IMR-90 (cell line): Measurements from ENCODE around the gene FAM47E. TPM values are rescaled to one million over a fixed set of nuclear protein-coding genes. Genes with fewer than 3 reads are reported as not detected.

ENCODE experiments used
- ATAC-seq: fragments of 200-7000 bp; cut with Tn5 transposase; 2 replicates; pipeline ENCODE4 v1.9.1; 2020; ENCODE audit warnings: low read depth, mild to moderate bottlenecking, moderate library complexity
- BruUV-seq: library from RNA; stranded (reverse); fragments of 400-500 nt; replicated peaks from 2 replicates; lab custom pipeline; 2021; lab: Mats Ljungman, UMichigan
- CTCF ChIA-PET: fragments of 300-600 bp; formaldehyde crosslinking; extraction: SDS; loops from one replicate; lab custom pipeline; 2021; ENCODE audit warnings: antibody characterized with exemption; lab: Yijun Ruan, JAX
- POLR2A ChIA-PET: fragments of 300-600 bp; sonication (Branson Sonifier 250); formaldehyde crosslinking; loops from one replicate; lab custom pipeline; 2022; ENCODE audit warnings: antibody characterized with exemption; ENCODE audit not compliant: unreplicated experiment; lab: Charles Lee
- DNase-seq: peaks from one replicate; pipeline ENCODE4 v3.0.0; 2013
- H2AFZ ChIP-seq: replicated peaks from 2 replicates; pipeline ENCODE3; 2013; ENCODE audit warnings: low read length, mild to moderate bottlenecking; ENCODE audit not compliant: poor library complexity
- H2AK5ac ChIP-seq: 2 replicates; pipeline ENCODE4 v1.6.1; 2013; ENCODE audit warnings: low read depth, low read length, inconsistent platforms
- H2AK9ac ChIP-seq: replicated peaks from 2 replicates; pipeline ENCODE3; 2013; ENCODE audit warnings: mild to moderate bottlenecking, low read depth, low read length, moderate library complexity; ENCODE audit not compliant: poor library complexity
- H2BK120ac ChIP-seq: 2 replicates; pipeline ENCODE4 v1.6.1; 2013; ENCODE audit warnings: low read depth, low read length, inconsistent platforms
- H2BK15ac ChIP-seq: 3 replicates; pipeline ENCODE4 v1.6.1; 2013; ENCODE audit warnings: low read depth, low read length, inconsistent platforms
- H2BK20ac ChIP-seq: 2 replicates; pipeline ENCODE4 v1.6.1; 2013; ENCODE audit warnings: low read depth, mild to moderate bottlenecking, inconsistent platforms, low read length, moderate library complexity
- H2BK5ac ChIP-seq: 2 replicates; pipeline ENCODE4 v1.6.1; 2013; ENCODE audit warnings: mild to moderate bottlenecking, low read depth, low read length, inconsistent platforms; ENCODE audit not compliant: poor library complexity, severe bottlenecking
- H3K14ac ChIP-seq: replicated peaks from 2 replicates; pipeline ENCODE4 v1.6.1; 2013; ENCODE audit warnings: low read depth, low read length, inconsistent platforms
- H3K18ac ChIP-seq: 2 replicates; pipeline ENCODE4 v1.6.1; 2013; ENCODE audit warnings: low read depth, low read length, control low read depth
- H3K23ac ChIP-seq: 2 replicates; pipeline ENCODE4 v1.6.1; 2013; ENCODE audit warnings: low read depth, low read length, inconsistent platforms
- H3K27ac ChIP-seq: 2 replicates; pipeline ENCODE4 v1.5.1; 2013; ENCODE audit warnings: mild to moderate bottlenecking, control low read depth, low read length; ENCODE audit not compliant: insufficient read depth
- H3K27me3 ChIP-seq: 2 replicates; pipeline ENCODE4 v1.6.1; 2013; ENCODE audit warnings: low read length; ENCODE audit not compliant: control insufficient read depth, insufficient read depth
- H3K36me3 ChIP-seq: 2 replicates; pipeline ENCODE4 v1.6.1; 2013; ENCODE audit warnings: low read length, mixed read lengths; ENCODE audit not compliant: control insufficient read depth, insufficient read depth
- H3K4ac ChIP-seq: 2 replicates; pipeline ENCODE4 v1.6.1; 2013; ENCODE audit warnings: low read depth, low read length, inconsistent platforms
- H3K4me1 ChIP-seq: 2 replicates; pipeline ENCODE4 v1.6.1; 2013; ENCODE audit warnings: low read length, mixed read lengths; ENCODE audit not compliant: control insufficient read depth, insufficient read depth
- H3K4me2 ChIP-seq: 2 replicates; pipeline ENCODE4 v1.6.1; 2013; ENCODE audit warnings: low read depth, mild to moderate bottlenecking, control low read depth, low read length, moderate library complexity
- H3K4me3 ChIP-seq: 2 replicates; pipeline ENCODE4 v1.5.1; 2013; ENCODE audit warnings: low read depth, mild to moderate bottlenecking, control low read depth, low read length, moderate library complexity; ENCODE audit not compliant: insufficient read depth
- H3K56ac ChIP-seq: 2 replicates; pipeline ENCODE4 v1.6.1; 2013; ENCODE audit warnings: low read length, inconsistent platforms; ENCODE audit not compliant: insufficient read depth; ENCODE audit errors: extremely low read depth
- H3K79me1 ChIP-seq, 2 experiments: 2 replicates each; pipeline ENCODE4 v1.6.1; 2013; ENCODE audit warnings: low read length in 2 of 2, inconsistent platforms in 1 of 2, low read depth in 1 of 2
- H3K9ac ChIP-seq: 2 replicates; pipeline ENCODE4 v1.6.1; 2013; ENCODE audit warnings: low read depth, low read length, control low read depth
- H3K9me1 ChIP-seq: 2 replicates; pipeline ENCODE4 v1.6.1; 2013; ENCODE audit warnings: low read length, inconsistent platforms; ENCODE audit not compliant: insufficient read depth
- H3K9me3 ChIP-seq: 2 replicates; pipeline ENCODE4 v1.6.1; 2013; ENCODE audit warnings: low read length; ENCODE audit not compliant: control insufficient read depth, insufficient read depth
- H4K20me1 ChIP-seq: 2 replicates; pipeline ENCODE4 v1.6.1; 2013; ENCODE audit warnings: low read length, inconsistent platforms; ENCODE audit not compliant: insufficient read depth
- H4K5ac ChIP-seq: 2 replicates; pipeline ENCODE4 v1.6.1; 2013; ENCODE audit warnings: mild to moderate bottlenecking, low read depth, low read length, control low read depth
- H4K8ac ChIP-seq, 2 experiments: 2 replicates each; pipeline ENCODE4 v1.6.1; 2013; ENCODE audit warnings: low read depth in 2 of 2, low read length in 2 of 2, control low read depth in 1 of 2, inconsistent platforms in 1 of 2
- H4K91ac ChIP-seq: 2 replicates; pipeline ENCODE4 v1.6.1; 2013; ENCODE audit warnings: low read depth, low read length, inconsistent platforms; ENCODE audit not compliant: insufficient read depth
- BHLHE40 ChIP-seq: fragments of 150-350 bp; IDR thresholded peaks from 2 replicates; pipeline ENCODE4 v1.6.1; 2016; ENCODE audit warnings: mild to moderate bottlenecking, low read depth, low read length
- CEBPB ChIP-seq: IDR thresholded peaks from 2 replicates; pipeline ENCODE4 v1.6.1; 2012; ENCODE audit warnings: low read depth, low read length, improper control_type of control experiment
- CHD1 ChIP-seq: IDR thresholded peaks from 2 replicates; pipeline ENCODE4 v1.6.1; 2012; ENCODE audit warnings: low read depth, low read length, improper control_type of control experiment
- CTCF ChIP-seq: conservative IDR thresholded peaks from 2 replicates; pipeline ENCODE4 v1.5.1; 2012; ENCODE audit warnings: mild to moderate bottlenecking, low read depth, low read length, improper control_type of control experiment
- ELK1 ChIP-seq: fragments of 150-350 bp; IDR thresholded peaks from 2 replicates; pipeline ENCODE4 v1.6.1; 2016; ENCODE audit warnings: low read depth, mild to moderate bottlenecking, low read length, moderate library complexity, borderline replicate concordance
- FOS ChIP-seq: fragments of 150-350 bp; IDR thresholded peaks from 2 replicates; pipeline ENCODE4 v1.6.1; 2016; ENCODE audit warnings: low read depth, low read length
- MAFK ChIP-seq: IDR thresholded peaks from 2 replicates; pipeline ENCODE4 v1.6.1; 2012; ENCODE audit warnings: low read depth, low read length, improper control_type of control experiment
- MAZ ChIP-seq: IDR thresholded peaks from 2 replicates; pipeline ENCODE4 v1.6.1; 2012; ENCODE audit warnings: low read depth, mild to moderate bottlenecking, low read length, improper control_type of control experiment, moderate library complexity, borderline replicate concordance
- MXI1 ChIP-seq: IDR thresholded peaks from 2 replicates; pipeline ENCODE4 v1.6.1; 2012; ENCODE audit warnings: low read depth, mild to moderate bottlenecking, low read length, moderate library complexity, borderline replicate concordance
- NFE2L2 ChIP-seq: fragments of 150-350 bp; IDR thresholded peaks from 2 replicates; pipeline ENCODE4 v1.6.1; 2016; ENCODE audit warnings: low read depth, mild to moderate bottlenecking, low read length
- POLR2A ChIP-seq: IDR thresholded peaks from 2 replicates; pipeline ENCODE4 v1.6.1; 2012; ENCODE audit warnings: mild to moderate bottlenecking, low read depth, low read length
- RAD21 ChIP-seq: IDR thresholded peaks from 2 replicates; pipeline ENCODE4 v1.6.1; 2012; ENCODE audit warnings: low read length, improper control_type of control experiment
- RCOR1 ChIP-seq: IDR thresholded peaks from 2 replicates; pipeline ENCODE4 v1.6.1; 2012; ENCODE audit warnings: mild to moderate bottlenecking, low read length, improper control_type of control experiment; ENCODE audit not compliant: insufficient replicate concordance
- RFX5 ChIP-seq: IDR thresholded peaks from 2 replicates; pipeline ENCODE4 v1.8.0; 2012; ENCODE audit warnings: low read depth, mild to moderate bottlenecking, low read length, moderate library complexity
- SMC3 ChIP-seq: fragments of 150-350 bp; IDR thresholded peaks from 2 replicates; pipeline ENCODE4 v1.6.1; 2016; ENCODE audit warnings: low read depth, mild to moderate bottlenecking, antibody characterized with exemption, low read length, moderate library complexity
- USF2 ChIP-seq: fragments of 150-350 bp; IDR thresholded peaks from 2 replicates; pipeline ENCODE4 v1.6.1; 2017; ENCODE audit warnings: mild to moderate bottlenecking, antibody characterized with exemption, low read length, low read depth
- WGBS, 2 experiments: methylation state at CpG; one replicate each; pipeline versions ENCODE4 v1.1.5 to v1.1.7; 2013; ENCODE audit warnings: missing lambda C conversion rate in 2 of 2; ENCODE audit not compliant: insufficient read length in 1 of 2; ENCODE audit errors: extremely low coverage in 2 of 2; 5-methylcytosine and 5-hydroxymethylcytosine counted together
- dilution Hi-C: fragments of 300-500 bp; cut with HindIII; formaldehyde crosslinking; loops from one replicate; pipeline ENCODE4 v1.14.3; 2018; ENCODE audit warnings: low sequenced_read_pairs; ENCODE audit not compliant: unreplicated experiment
- in situ Hi-C: fragments of 300-500 bp; cut with MboI; formaldehyde crosslinking; loops from 3 replicates; pipeline ENCODE4 v1.14.3; 2019; ENCODE audit warnings: low sequenced_read_pairs, inconsistent platforms, mixed read lengths
- intact Hi-C: fragments of 100-400 bp; cut with micrococcal nuclease; formaldehyde crosslinking; loops from 2 replicates; pipeline ENCODE4 v1.10.0; 2022
- polyA plus RNA-seq, 3 experiments: library from polyadenylated mRNA; depleted of rRNA; stranded (reverse); fragments of >200 nt; gene quantifications; 2 replicates each; pipeline ENCODE4 v1.2.3, GENCODE V29; 2012; ENCODE audit warnings: low replicate concordance in 1 of 3
- total RNA-seq: library from RNA; depleted of rRNA; stranded (reverse); fragments of >200 nt; gene quantifications from 2 replicates; pipeline ENCODE4 v1.2.3, GENCODE V29; 2012

The FAM47E gene
- total and polyA plus RNA-seq, 2 of the 4 experiments (the other 2 are of a cell fraction) = 0.05 TPM; not detected in 1

GRCh38 chr4:76216524-76216923, 35.0 kb upstream of the FAM47E start:
- CTCF ChIA-PET = no interaction called here
- Histone ChIP-seq H3K4me3 (no peak overlapping the region), H2AFZ (no peak overlapping the region), H4K8ac (no peak overlapping the region), H4K91ac (no peak overlapping the region), H3K79me1 (peaks cover 4 to 26% of the 10 kb centered on the region in 2 experiments), H4K5ac (no peak overlapping the region), H3K14ac (0 out of 2 replicates have a peak overlapping the region, but pooled peaks have one; percentile 2), H3K9me1 (peaks cover 10% of the 10 kb centered on the region), H2BK120ac (no peak overlapping the region), H3K27me3 (no peaks in the 10 kb centered on the region), H4K20me1 (peaks cover 9% of the 10 kb centered on the region; the same call in 1 of the 2 replicates), H2BK5ac (no peak overlapping the region), H3K4ac (no peak overlapping the region), H3K4me2 (no peak overlapping the region), H3K4me1 (peaks cover 10% of the 10 kb centered on the region), H3K9ac (no peak overlapping the region), H3K36me3 (no peaks in the 10 kb centered on the region), H2BK15ac (0 out of 3 replicates have a peak overlapping the region, but pooled peaks have one; percentile 10), H3K18ac (no peak overlapping the region), H3K27ac (no peak overlapping the region), H3K9me3 (no peaks in the 10 kb centered on the region), H2AK5ac (no peak overlapping the region), H3K56ac (no peak overlapping the region), H2AK9ac (no peak overlapping the region), H2BK20ac (no peak overlapping the region), H3K23ac (no peak overlapping the region)
- dilution Hi-C loops = no loop called here
- intact Hi-C loops = no loop called here
- in situ Hi-C loops = no loop called here
- no CpG with 5 or more reads among the region's 2 CpGs for WGBS, 2 experiments
- BruUV-seq = no TSS peak
- no peak for TF ChIP-seq ELK1
- no peak for TF ChIP-seq FOS
- TF ChIP-seq USF2 = no peak
- no peak for TF ChIP-seq SMC3
- no peak for TF ChIP-seq POLR2A
- TF ChIP-seq CHD1 = no peak
- no peak for TF ChIP-seq NFE2L2
- no peak for TF ChIP-seq RFX5
- no peak for TF ChIP-seq CTCF
- TF ChIP-seq MAZ = no peak
- no peak for TF ChIP-seq RAD21
- TF ChIP-seq BHLHE40 = no peak
- no peak for TF ChIP-seq RCOR1
- TF ChIP-seq MXI1 = no peak
- no peak for TF ChIP-seq MAFK
- TF ChIP-seq CEBPB = no peak
- DNase-seq (no peak), ATAC-seq (no peak)
- POLR2A ChIA-PET = no interaction called here
